COLO829 (cell line): ENCODE data around the gene ZDHHC18.

Experiments used
- DNase-seq: peaks from one replicate; pipeline ENCODE4 v3.0.0; 2012; ENCODE audit warnings: low spot score

ZDHHC18 gene

DNA sequence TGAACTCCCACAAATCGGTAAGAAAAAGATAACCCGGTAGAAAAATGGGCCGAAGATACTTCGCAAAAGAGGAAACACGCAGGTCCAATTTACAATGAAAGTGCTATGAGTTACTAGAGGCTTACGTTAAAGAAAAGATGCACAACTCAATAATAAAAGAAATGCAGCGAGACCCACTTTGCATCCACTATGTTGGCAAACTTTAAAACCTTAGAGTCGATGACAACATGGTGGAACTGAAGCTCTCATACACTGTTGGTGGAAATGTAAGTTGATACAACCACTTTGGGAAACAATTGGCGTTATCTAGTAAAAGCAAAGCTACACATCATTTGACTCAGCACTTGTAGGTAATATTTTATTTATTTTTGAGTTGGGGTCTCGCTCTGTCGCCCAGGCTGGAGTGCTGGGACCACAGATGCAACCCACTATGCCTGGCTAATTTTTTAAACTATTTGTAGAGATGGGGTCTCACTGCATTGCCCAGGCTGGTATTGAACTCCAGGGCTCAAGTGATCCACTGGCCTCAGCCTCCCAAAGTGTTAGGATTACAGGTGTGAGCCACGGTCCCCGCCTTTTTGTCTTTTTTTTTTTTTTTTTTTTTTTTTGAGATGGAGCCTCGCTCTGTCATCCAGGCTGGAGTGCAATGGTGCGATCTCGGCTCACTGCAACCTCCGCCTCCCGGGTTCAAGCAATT is 74.5 kb downstream of the ZDHHC18 start:
- no peak for DNase-seq
